WERI-Rb-1 (cell line): ENCODE results near the gene PTBP3.

ENCODE experiments used
- DNase-seq: peaks from one replicate; pipeline ENCODE4 v3.0.0-alpha.2; 2020
- H3K27ac ChIP-seq: fragments of 250-450 bp; sonication (Bioruptor Pico); 2 replicates; pipeline ENCODE4 v1.5.1; 2020; ENCODE audit warnings: mild to moderate bottlenecking, moderate library complexity
- H3K27me3 ChIP-seq: fragments of 250-450 bp; sonication (Bioruptor Pico); 2 replicates; pipeline ENCODE4 v1.5.1; 2021; ENCODE audit warnings: mild to moderate bottlenecking, low read depth, moderate library complexity; ENCODE audit not compliant: insufficient read depth, severe bottlenecking
- H3K36me3 ChIP-seq: fragments of 250-450 bp; sonication (Bioruptor Pico); 2 replicates; pipeline ENCODE4 v1.5.1; 2020; ENCODE audit warnings: mild to moderate bottlenecking, moderate library complexity
- H3K4me3 ChIP-seq: 2 replicates; pipeline ENCODE4 v1.5.1; 2011; ENCODE audit warnings: low read depth, mild to moderate bottlenecking, control low read depth, low read length
- H3K9me3 ChIP-seq: fragments of 250-450 bp; sonication (Bioruptor Pico); 2 replicates; pipeline ENCODE4 v1.5.1; 2021; ENCODE audit warnings: mild to moderate bottlenecking, moderate library complexity; ENCODE audit not compliant: severe bottlenecking
- TF ChIP-seq, protein P1 (sequence below): IDR thresholded peaks from 2 replicates; pipeline ENCODE4 v1.5.1; 2011; ENCODE audit warnings: low read depth, mild to moderate bottlenecking, control low read depth, inconsistent platforms, low read length

The PTBP3 gene

DNA sequence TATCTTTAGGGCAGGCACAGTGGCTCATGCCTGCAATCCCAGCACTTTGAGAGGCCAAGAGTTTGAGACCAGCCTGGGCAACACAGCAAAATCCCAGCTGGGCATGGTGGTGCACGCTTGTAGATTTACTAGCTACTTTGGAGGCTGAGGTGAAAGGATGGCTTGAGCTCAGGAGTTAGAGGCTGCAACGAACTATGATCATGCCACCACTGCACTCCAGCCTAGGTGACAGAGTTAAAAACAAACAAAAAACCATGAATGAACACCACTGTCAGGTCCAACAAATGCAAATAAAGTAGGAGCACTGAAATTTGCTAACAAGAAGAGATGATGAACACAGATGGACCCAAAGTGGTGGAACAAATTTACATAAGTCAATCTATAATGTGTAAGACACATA lies 4.9 kb downstream of the PTBP3 start:
- Histone ChIP-seq H3K36me3 (peaks cover 13% of the 10 kb centered on the region), H3K4me3 (no peak overlapping the region), H3K27me3 (no peaks in the 10 kb centered on the region), H3K9me3 (no peaks in the 10 kb centered on the region), H3K27ac (no peak overlapping the region)
- TF ChIP-seq, protein P1, sequence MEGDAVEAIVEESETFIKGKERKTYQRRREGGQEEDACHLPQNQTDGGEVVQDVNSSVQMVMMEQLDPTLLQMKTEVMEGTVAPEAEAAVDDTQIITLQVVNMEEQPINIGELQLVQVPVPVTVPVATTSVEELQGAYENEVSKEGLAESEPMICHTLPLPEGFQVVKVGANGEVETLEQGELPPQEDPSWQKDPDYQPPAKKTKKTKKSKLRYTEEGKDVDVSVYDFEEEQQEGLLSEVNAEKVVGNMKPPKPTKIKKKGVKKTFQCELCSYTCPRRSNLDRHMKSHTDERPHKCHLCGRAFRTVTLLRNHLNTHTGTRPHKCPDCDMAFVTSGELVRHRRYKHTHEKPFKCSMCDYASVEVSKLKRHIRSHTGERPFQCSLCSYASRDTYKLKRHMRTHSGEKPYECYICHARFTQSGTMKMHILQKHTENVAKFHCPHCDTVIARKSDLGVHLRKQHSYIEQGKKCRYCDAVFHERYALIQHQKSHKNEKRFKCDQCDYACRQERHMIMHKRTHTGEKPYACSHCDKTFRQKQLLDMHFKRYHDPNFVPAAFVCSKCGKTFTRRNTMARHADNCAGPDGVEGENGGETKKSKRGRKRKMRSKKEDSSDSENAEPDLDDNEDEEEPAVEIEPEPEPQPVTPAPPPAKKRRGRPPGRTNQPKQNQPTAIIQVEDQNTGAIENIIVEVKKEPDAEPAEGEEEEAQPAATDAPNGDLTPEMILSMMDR, result no peak
- DNase-seq, result no peak

DNA sequence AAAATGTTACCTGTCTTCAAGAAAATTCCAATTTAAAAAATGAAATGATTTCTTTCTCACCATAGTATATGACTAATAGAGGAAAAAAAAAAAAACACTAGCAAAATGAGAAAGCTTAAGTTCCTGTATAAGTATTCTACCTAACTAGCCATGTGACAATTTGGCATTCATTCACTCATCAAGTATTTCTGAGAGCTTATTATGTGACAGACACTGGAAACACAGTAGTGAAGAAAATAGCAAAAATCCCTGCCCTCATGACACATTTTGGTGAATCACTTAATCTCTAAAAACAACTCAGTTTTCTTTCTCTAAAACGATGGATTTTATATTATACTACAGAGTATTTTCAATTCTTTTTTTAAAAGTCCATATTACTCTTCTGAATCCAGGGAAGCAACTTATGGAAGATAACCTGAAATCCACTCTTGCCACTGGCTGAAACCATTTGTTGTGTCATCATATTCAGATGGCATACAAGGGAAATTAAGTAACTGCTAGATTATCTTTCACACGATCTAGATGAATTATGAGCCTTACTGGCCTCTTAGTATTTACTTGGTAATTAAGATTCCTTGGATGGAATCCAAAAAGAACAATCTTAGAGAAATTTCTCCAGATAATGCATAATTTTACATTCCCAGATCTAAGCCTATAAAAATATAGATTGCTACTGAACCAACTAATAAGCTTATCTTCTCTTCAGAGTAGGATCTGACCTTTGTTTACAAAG lies 5.5 kb downstream of the PTBP3 start:
- H3K4me3 ChIP-seq, result no peak overlapping the region
- no peak overlapping the region for H3K27ac ChIP-seq
- DNase-seq, result no peak

GRCh38 chr9:112326194-112326593 lies 7.2 kb downstream of the PTBP3 start:
- H3K9me3 ChIP-seq, result no peaks in the 10 kb centered on the region
- TF ChIP-seq, protein P1, result no peak
- H3K4me3 ChIP-seq, result no peak overlapping the region
- DNase-seq, result no peak
- peaks cover 6% of the 10 kb centered on the region for H3K36me3 ChIP-seq
- H3K27me3 ChIP-seq, result no peaks in the 10 kb centered on the region
- H3K27ac ChIP-seq, result no peak overlapping the region

More for the DNA sequence above, 5.5 kb downstream of the PTBP3 start:
- TF ChIP-seq, protein P1, result no peak
- Histone ChIP-seq H3K27me3 (no peaks in the 10 kb centered on the region), H3K36me3 (peaks cover 8% of the 10 kb centered on the region), H3K9me3 (no peaks in the 10 kb centered on the region)

GRCh38 chr9:112325600-112325999 lies 7.8 kb downstream of the PTBP3 start:
- Histone ChIP-seq H3K9me3 (no peaks in the 10 kb centered on the region), H3K36me3 (peaks cover 6% of the 10 kb centered on the region), H3K27ac (no peak overlapping the region), H3K27me3 (no peaks in the 10 kb centered on the region), H3K4me3 (no peak overlapping the region)
- DNase-seq, result no peak
- TF ChIP-seq, protein P1, result no peak

DNA sequence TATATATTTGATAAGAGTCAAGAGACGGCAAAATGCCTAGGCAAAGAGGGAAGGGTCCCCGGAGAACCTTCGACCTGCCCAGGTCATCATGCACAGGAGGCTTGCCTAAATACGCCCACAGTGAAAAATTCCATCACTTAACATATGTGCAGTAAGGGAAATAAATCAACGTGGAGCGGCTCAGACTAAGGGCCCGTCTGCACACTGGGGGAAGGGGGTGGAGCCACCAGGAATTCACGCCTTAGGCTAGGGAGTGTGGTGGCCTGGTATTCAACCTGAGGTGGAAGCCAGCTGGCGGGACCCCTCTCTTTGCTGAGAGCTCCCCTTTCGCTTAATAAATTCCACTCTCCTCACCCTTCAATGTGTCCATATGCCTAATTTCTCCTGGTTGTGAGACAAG lies 8.3 kb downstream of the PTBP3 start:
- Histone ChIP-seq H3K36me3 (peaks cover 6% of the 10 kb centered on the region), H3K4me3 (no peak overlapping the region), H3K27ac (no peak overlapping the region), H3K27me3 (no peaks in the 10 kb centered on the region), H3K9me3 (no peaks in the 10 kb centered on the region)
- TF ChIP-seq, protein P1, result no peak
- no peak for DNase-seq

- H3K4me3 ChIP-seq, result no peak overlapping the region
- DNase-seq, result no peak
- H3K27me3 ChIP-seq, result no peaks in the 10 kb centered on the region
- no peak overlapping the region for H3K27ac ChIP-seq
- H3K36me3 ChIP-seq, result peaks cover 9% of the 10 kb centered on the region
- no peaks in the 10 kb centered on the region for H3K9me3 ChIP-seq
- TF ChIP-seq, protein P1, result no peak
Observed at GRCh38 chr9:112323378-112323854, 10.0 kb downstream of the PTBP3 start.
